CD4-positive, alpha-beta memory T cell (primary cell): ENCODE measurements around the gene GAMT. TPM values are rescaled to one million over a fixed set of nuclear protein-coding genes. Genes with fewer than 3 reads are reported as not detected.

ENCODE experiments used
- CTCF ChIA-PET: fragments of 350-600 bp; sonication (Branson Sonifier 250); formaldehyde crosslinking; loops from one replicate; lab custom pipeline; 2021; ENCODE audit warnings: inconsistent platforms; ENCODE audit not compliant: partially characterized antibody; lab: Charles Lee
- POLR2A ChIA-PET: fragments of 350-600 bp; sonication (Branson Sonifier 250); formaldehyde crosslinking; loops from one replicate; lab custom pipeline; 2021; ENCODE audit not compliant: partially characterized antibody; lab: Charles Lee
- DNase-seq, 5 donors: peaks; one replicate each; pipeline versions ENCODE4 v3.0.0 to v3.0.0-alpha.2; 2020 to 2022; ENCODE audit warnings: mixed read lengths in 1 of 5
- H3K27ac ChIP-seq: one replicate; pipeline ENCODE4 v1.7.0; 2013; ENCODE audit warnings: low read depth, low read length
- H3K27me3 ChIP-seq: 2 replicates; pipeline ENCODE4 v1.7.0; 2013; ENCODE audit warnings: mild to moderate bottlenecking, low read length, moderate library complexity; ENCODE audit not compliant: insufficient read depth
- H3K36me3 ChIP-seq: 2 replicates; pipeline ENCODE4 v1.7.0; 2013; ENCODE audit warnings: mild to moderate bottlenecking, low read length, moderate library complexity; ENCODE audit not compliant: insufficient read depth
- H3K4me1 ChIP-seq: 2 replicates; pipeline ENCODE4 v1.7.0; 2013; ENCODE audit warnings: mild to moderate bottlenecking, low read length, moderate library complexity; ENCODE audit not compliant: insufficient read depth
- H3K4me3 ChIP-seq, 2 donors: one replicate each; pipeline ENCODE4 v1.7.0; 2013; ENCODE audit warnings: low read length in 2 of 2, mild to moderate bottlenecking in 1 of 2
- H3K9me3 ChIP-seq, 2 donors: one replicate each; pipeline ENCODE4 v1.7.0; 2013; ENCODE audit warnings: low read length in 2 of 2, control low read depth in 1 of 2; ENCODE audit not compliant: control insufficient read depth in 1 of 2
- H3K27ac Mint-ChIP-seq, 7 donors: one replicate each; pipeline ENCODE4 v1.8.0; 2020 to 2021; ENCODE audit warnings: mixed read lengths in 7 of 7, mild to moderate bottlenecking in 6 of 7, inconsistent platforms in 3 of 7, moderate library complexity in 3 of 7
- H3K27me3 Mint-ChIP-seq, 2 donors: one replicate each; pipeline ENCODE4 v1.8.0; 2020 to 2021; ENCODE audit warnings: mixed read lengths in 2 of 2
- H3K36me3 Mint-ChIP-seq, 2 donors: one replicate each; pipeline ENCODE4 v1.8.0; 2020 to 2021; ENCODE audit warnings: mixed read lengths in 2 of 2, inconsistent platforms in 1 of 2, mild to moderate bottlenecking in 1 of 2
- H3K4me1 Mint-ChIP-seq, 4 donors: one replicate each; pipeline ENCODE4 v1.8.0; 2020 to 2021; ENCODE audit warnings: mixed read lengths in 4 of 4, mild to moderate bottlenecking in 1 of 4
- H3K4me3 Mint-ChIP-seq, 8 donors: one replicate each; pipeline ENCODE4 v1.8.0; 2020 to 2021; ENCODE audit warnings: mixed read lengths in 8 of 8, mild to moderate bottlenecking in 7 of 8, moderate library complexity in 6 of 8, inconsistent platforms in 3 of 8
- H3K9me3 Mint-ChIP-seq, 8 donors: one replicate each; pipeline ENCODE4 v1.8.0; 2020 to 2021; ENCODE audit warnings: mixed read lengths in 8 of 8, mild to moderate bottlenecking in 5 of 8, inconsistent platforms in 3 of 8, moderate library complexity in 1 of 8
- intact Hi-C: fragments of 100-400 bp; cut with micrococcal nuclease; formaldehyde crosslinking; loops from one replicate; pipeline ENCODE4 v1.15.1; 2023
- polyA plus RNA-seq, 2 donors: library from polyadenylated mRNA; unstranded; fragments of 300-500 nt; fragmentation: Illumina TruSeq; gene quantifications; one replicate each; pipeline ENCODE4 v1.2.3, GENCODE V29; 2021
- total RNA-seq, 2 experiments: library from RNA; stranded (reverse); gene quantifications; one replicate each; pipeline ENCODE4 v1.2.3, GENCODE V29; 2021

Gene GAMT
- total and polyA plus RNA-seq, 4 experiments from 2014 or later = 15.9 to 20.3 (median 17.8) TPM

DNA sequence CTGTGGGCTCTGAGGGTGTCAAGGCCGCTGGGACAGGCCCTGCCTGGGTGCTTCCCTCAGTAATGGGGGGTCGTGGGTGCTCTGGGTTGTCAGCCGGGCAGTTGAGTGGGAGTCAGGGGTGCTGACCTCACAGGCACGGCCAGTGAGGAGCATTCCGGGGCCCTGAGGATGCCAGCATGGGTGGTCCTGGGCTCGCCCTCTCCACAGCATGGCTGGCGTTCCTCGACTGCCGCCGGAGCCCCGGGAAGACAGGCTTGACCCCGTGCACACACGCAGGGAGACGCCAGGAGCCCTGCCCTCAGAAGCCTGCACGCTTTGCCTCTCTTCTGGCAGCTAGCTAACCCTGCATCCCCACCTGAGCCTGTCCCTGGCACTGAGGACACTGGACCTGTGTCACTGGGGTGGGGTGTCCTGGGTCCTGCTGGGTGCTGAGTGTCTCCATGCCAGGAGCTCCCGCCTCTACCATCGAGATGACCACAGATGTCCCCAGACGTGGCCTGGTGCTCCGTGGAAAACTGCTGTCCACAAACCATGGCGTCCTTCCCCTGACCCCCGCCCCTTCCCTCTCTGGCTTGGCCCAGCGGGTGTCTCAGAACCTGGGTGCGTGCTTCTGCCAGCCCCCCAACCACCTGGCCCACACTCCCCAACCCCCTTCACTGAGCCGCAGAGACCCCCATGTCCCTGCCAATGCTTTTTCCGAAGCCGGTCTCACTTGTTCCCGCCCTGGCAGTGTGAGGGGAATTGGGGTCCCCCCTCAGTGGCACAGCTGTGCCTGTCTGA is 22.0 kb downstream of the GAMT start:
- peaks cover 3 to 5% of the 10 kb centered on the region in 2 donors for H3K27me3 Mint-ChIP-seq
- CTCF ChIA-PET = no interaction called here
- POLR2A ChIA-PET = no interaction called here
- H3K4me3 Mint-ChIP-seq = no peak overlapping the region
- Histone ChIP-seq H3K9me3 (no peaks in the 10 kb centered on the region), H3K27me3 (no peaks in the 10 kb centered on the region), H3K4me1 (peaks cover 7% of the 10 kb centered on the region), H3K36me3 (no peaks in the 10 kb centered on the region), H3K27ac (no peak overlapping the region), H3K4me3 (no peak overlapping the region)
- peaks cover 0 to 9% (median 3%) of the 10 kb centered on the region in 8 donors for H3K9me3 Mint-ChIP-seq
- H3K4me1 Mint-ChIP-seq = peaks cover 6 to 14% (median 9%) of the 10 kb centered on the region in 4 donors
- peaks cover 0 to 13% of the 10 kb centered on the region in 2 donors for H3K36me3 Mint-ChIP-seq
- no peak overlapping the region for H3K27ac Mint-ChIP-seq
- intact Hi-C loops = no loop called here
- no peak for DNase-seq

GRCh38 chr19:1377965-1378785 is 23.2 kb downstream of the GAMT start:
- H3K4me1 Mint-ChIP-seq = peaks cover 3 to 6% (median 5%) of the 10 kb centered on the region in 4 donors
- Histone ChIP-seq H3K36me3 (no peaks in the 10 kb centered on the region), H3K27me3 (no peaks in the 10 kb centered on the region), H3K4me1 (peaks cover 5% of the 10 kb centered on the region), H3K27ac (no peak overlapping the region), H3K4me3 (no peak overlapping the region), H3K9me3 (no peaks in the 10 kb centered on the region)
- H3K27ac Mint-ChIP-seq = no peak overlapping the region
- peaks cover 0 to 11% of the 10 kb centered on the region in 2 donors for H3K36me3 Mint-ChIP-seq
- H3K9me3 Mint-ChIP-seq = peaks cover 0 to 4% (median 0%) of the 10 kb centered on the region in 8 donors
- DNase-seq = no peak
- H3K27me3 Mint-ChIP-seq = no peaks in the 10 kb centered on the region
- H3K4me3 Mint-ChIP-seq = no peak overlapping the region
- ChIA-PET CTCF (no interaction called here), POLR2A (no interaction called here)
- intact Hi-C loops = no loop called here

- CTCF ChIA-PET = no interaction called here
- Mint-ChIP-seq H3K27me3 (no peaks in the 10 kb centered on the region), H3K4me1 (no peaks in the 10 kb centered on the region), H3K27ac (no peak overlapping the region), H3K36me3 (peaks cover 0 to 6% of the 10 kb centered on the region in 2 donors), H3K9me3 (no peaks in the 10 kb centered on the region), H3K4me3 (no peak overlapping the region)
- DNase-seq = no peak
- Histone ChIP-seq H3K27ac (no peak overlapping the region), H3K4me1 (no peaks in the 10 kb centered on the region), H3K27me3 (no peaks in the 10 kb centered on the region), H3K4me3 (no peak overlapping the region), H3K36me3 (no peaks in the 10 kb centered on the region), H3K9me3 (no peaks in the 10 kb centered on the region)
- POLR2A ChIA-PET = no interaction called here
- intact Hi-C loops = no loop called here
These were observed 24.0 kb downstream of the GAMT start for GRCh38 chr19:1377176-1377964.

- Mint-ChIP-seq H3K27ac (peak overlapping the region in 1 of 7 donors; percentile 83), H3K36me3 (peaks cover 0 to 9% of the 10 kb centered on the region in 2 donors), H3K9me3 (no peaks in the 10 kb centered on the region), H3K27me3 (no peaks in the 10 kb centered on the region), H3K4me1 (no peaks in the 10 kb centered on the region), H3K4me3 (no peak overlapping the region)
- Histone ChIP-seq H3K4me1 (no peaks in the 10 kb centered on the region), H3K4me3 (no peak overlapping the region), H3K36me3 (no peaks in the 10 kb centered on the region), H3K9me3 (no peaks in the 10 kb centered on the region), H3K27ac (no peak overlapping the region), H3K27me3 (no peaks in the 10 kb centered on the region)
- DNase-seq = no peak
- intact Hi-C loops = no loop called here
- POLR2A ChIA-PET = no interaction called here
- CTCF ChIA-PET = no interaction called here
These were observed 24.9 kb downstream of the GAMT start for GRCh38 chr19:1376415-1376805.

DNA sequence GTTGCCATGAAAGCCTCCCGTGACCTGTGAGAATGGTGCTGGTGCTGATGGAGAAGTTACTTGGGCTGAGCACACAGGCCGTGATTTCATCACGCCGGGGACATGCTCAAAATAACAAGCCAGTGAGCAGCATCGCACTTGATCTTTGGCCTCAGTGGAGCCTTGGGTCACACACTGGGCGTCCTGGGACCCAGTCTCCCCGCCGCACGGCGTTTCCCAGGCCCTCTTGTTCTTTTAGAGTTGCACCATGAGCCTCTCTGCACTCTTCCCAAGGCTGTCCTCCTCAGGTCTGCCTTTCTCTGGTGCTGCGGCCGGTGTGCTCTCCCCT is 27.1 kb downstream of the GAMT start:
- Mint-ChIP-seq H3K9me3 (no peaks in the 10 kb centered on the region), H3K4me3 (no peak overlapping the region), H3K36me3 (peaks cover 0 to 11% of the 10 kb centered on the region in 2 donors), H3K27ac (no peak overlapping the region), H3K4me1 (no peaks in the 10 kb centered on the region), H3K27me3 (no peaks in the 10 kb centered on the region)
- intact Hi-C loops = no loop called here
- H3K9me3 ChIP-seq = no peaks in the 10 kb centered on the region
- no peak overlapping the region for H3K4me3 ChIP-seq
- no peak for DNase-seq
- H3K4me1 ChIP-seq = no peaks in the 10 kb centered on the region
- ChIA-PET CTCF (no interaction called here), POLR2A (no interaction called here)
- no peak overlapping the region for H3K27ac ChIP-seq
- H3K36me3 ChIP-seq = no peaks in the 10 kb centered on the region
- no peaks in the 10 kb centered on the region for H3K27me3 ChIP-seq

DNA sequence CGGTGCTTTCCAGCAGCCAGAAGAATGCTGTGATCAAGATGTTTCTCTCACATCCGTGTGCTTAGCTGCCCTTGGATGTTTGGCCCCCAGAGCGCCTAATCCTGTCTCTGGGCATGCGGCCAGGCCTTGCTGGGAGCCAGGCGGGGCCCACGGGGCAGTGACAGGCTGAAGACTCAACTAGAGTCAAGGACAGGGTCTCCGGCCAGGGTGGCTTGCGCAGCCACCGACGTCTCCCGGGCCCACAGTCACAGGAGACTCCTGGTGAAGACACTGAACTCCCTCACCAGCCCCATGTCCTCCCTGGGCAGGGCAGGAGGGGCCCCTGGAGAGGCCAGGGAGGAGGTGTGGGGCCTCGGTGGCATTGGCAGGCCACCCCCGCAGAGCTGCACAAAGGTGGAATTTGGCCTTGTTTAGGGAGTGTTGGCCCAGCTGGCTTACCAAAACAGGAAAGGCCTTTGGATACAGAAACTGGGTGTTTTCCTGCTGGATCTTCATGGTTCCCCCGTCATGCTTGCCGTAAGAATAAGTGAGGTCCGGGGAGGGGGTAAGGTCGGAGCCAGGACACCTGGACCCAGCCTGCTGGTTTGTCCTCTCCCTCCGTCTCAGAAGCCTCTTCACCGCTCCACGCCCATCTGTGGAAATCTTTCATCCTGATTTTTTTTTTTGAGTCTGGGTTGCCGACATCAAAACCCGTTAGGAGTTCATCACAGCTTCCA is 27.6 kb downstream of the GAMT start:
- ChIA-PET CTCF (interaction anchor here (1.3 to 2.2 kb wide), 2 partner anchors 94 to 130 kb away, joined by 10 to 15 read pairs; no protein-coding TSS in a partner anchor), POLR2A (no interaction called here)
- no peak for DNase-seq
- H3K27ac ChIP-seq = no peak overlapping the region
- intact Hi-C loops = no loop called here
- Mint-ChIP-seq H3K4me1 (no peaks in the 10 kb centered on the region), H3K27ac (no peak overlapping the region), H3K4me3 (no peak overlapping the region), H3K9me3 (no peaks in the 10 kb centered on the region), H3K36me3 (peaks cover 0 to 11% of the 10 kb centered on the region in 2 donors), H3K27me3 (no peaks in the 10 kb centered on the region)
- no peaks in the 10 kb centered on the region for H3K36me3 ChIP-seq
- H3K4me3 ChIP-seq = no peak overlapping the region
- no peaks in the 10 kb centered on the region for H3K4me1 ChIP-seq
- H3K27me3 ChIP-seq = no peaks in the 10 kb centered on the region
- no peaks in the 10 kb centered on the region for H3K9me3 ChIP-seq
